Renal cortex interstitium (tissue), 11 donors: Measurements from ENCODE around the gene MARK4. TPM values are rescaled to one million over a fixed set of nuclear protein-coding genes. Genes with fewer than 3 reads are reported as not detected.

Source experiments
- DNase-seq, 11 donors: peaks; one replicate each; pipeline ENCODE4 v3.0.0-alpha.2; 2013; ENCODE audit warnings: low read depth in 9 of 11, low spot score in 4 of 11; ENCODE audit errors: extremely low read depth in 1 of 11
- polyA plus RNA-seq, 3 donors: library from polyadenylated mRNA; unstranded; fragments of 120-200 nt; gene quantifications; one replicate each; pipeline ENCODE4 v1.2.1, GENCODE V29; 2013; ENCODE audit not compliant: insufficient read length in 3 of 3

The MARK4 gene
- polyA plus RNA-seq, 3 donors, result 39.0 to 43.3 (median 42.4) TPM

DNA sequence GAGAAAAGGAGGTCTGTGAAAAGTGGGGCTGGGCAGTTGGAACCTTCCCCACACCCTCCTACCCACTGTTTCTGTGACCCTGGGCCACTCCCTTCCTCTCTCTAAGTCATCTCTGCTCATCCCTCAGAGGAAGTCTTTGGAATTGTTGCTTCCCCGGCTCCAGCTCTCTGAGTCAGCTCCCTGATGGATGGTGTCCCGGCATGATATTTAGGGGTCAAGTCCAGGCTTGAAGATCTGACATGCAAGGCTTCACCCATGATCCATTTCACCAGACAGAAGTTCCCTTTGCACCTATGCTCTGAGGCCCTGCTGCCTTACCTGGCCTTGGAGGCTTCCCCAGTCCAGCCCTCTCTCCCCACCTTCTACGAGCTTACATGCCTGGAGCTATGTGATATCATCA lies 19.2 kb upstream of the MARK4 start:
- no peak for DNase-seq

DNA sequence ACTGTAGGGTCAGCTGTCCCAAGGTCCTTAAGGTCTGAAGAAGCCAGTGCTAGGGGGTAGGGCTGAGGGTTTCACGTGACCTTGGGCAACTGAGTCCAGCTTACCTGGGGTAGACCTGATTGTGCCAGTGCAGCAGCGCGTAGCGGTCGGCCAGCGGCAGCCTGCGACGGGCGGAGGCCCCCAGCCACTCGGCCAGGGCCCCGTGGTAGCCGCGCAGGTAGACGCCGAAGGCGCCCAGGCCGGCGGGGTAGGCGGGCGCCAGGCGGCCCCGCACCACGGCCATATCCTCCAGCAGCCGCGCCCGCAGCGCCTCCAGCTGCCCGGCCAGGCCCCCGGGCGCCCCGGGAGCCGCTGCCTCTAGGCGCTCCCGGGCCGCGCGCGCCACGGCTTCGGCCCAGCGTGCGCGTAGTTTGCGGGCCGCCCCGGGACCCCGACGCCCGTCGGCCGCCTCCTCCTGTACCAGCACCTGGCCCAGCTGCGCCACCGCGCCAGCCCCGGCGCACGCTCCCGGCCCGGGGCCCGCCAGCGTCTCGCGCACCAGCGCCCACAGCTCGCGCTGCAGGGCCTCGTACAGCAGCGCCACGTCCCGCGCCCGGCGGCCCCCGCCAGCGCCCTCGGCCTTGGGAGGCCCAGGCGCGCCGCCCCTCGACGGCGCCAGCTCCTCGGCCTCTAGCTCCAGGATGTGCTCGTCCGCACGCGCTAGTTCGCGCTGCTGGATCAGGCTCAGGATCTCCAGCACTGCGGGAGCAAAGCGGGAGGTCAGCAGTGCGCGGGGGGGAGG lies 16.8 kb upstream of the MARK4 start:
- no peak for DNase-seq

DNA sequence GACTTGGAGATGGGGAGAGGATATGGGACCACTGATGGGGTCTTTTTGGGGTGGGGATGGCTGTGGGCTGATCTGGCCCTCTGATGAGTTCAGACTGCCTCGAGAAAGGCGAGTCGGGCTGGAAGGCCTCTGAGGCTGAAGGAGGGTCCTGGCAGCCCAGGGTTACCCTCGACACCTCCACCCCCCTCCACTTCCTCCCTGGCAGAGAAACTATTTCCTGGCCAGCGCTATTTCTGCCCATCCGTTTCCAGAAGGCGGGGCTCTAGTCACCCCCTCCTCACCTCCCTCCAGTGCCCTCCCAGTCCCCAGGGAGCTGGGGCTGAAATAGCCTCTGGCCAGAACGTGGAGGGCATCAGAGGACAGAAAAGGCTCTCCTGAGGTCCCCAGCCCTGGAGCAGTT lies 15.6 kb upstream of the MARK4 start:
- DNase-seq, result no peak

DNA sequence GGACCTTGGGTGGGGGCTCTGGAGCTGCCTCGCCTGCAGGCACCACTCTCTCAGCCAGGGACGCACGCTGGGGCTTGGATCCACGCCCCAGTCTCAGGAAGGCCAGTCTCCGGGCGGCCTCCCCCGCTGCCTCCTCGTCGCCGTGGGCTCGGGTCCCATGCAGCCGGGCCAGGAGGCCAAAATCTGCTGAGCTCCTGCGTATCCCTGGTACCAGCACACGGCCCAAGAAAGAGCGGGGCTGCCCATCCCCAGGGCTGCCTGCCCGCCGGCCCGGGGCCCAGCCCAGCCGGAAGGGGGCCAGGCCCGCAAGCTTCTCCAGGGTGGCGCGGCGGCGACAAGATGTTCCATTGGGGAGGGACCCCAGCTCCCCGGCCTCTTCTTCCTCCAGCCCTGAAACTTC lies 12.5 kb upstream of the MARK4 start:
- no peak for DNase-seq

DNA sequence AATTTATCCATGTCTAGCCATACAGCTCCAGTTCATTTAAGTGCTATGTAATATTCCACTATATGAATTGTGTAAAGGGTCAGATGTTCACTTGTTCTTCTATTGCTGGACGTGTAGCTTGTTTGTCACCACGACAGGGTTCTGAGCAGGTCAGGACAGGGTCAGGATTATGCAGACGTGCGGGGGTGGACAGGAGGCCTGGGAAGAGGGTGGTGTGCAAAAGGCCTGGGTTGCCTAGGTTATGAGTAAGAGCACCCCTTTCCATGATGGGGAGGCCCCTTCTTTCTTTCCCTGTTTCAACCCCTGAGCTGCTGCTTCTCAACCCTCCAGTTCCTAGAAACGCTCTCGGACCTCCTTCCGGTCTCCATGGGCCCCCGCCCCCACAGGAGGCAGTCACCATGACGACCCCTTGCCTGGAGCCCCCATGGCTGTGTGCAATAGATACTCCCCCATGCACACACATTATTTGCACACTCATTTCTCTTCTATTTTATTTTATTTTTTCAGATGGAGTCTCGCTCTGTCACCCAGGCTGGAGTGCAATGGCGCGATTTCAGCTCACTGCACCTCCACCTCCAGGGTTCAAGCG lies 7.8 kb upstream of the MARK4 start:
- DNase-seq, result no peak

DNA sequence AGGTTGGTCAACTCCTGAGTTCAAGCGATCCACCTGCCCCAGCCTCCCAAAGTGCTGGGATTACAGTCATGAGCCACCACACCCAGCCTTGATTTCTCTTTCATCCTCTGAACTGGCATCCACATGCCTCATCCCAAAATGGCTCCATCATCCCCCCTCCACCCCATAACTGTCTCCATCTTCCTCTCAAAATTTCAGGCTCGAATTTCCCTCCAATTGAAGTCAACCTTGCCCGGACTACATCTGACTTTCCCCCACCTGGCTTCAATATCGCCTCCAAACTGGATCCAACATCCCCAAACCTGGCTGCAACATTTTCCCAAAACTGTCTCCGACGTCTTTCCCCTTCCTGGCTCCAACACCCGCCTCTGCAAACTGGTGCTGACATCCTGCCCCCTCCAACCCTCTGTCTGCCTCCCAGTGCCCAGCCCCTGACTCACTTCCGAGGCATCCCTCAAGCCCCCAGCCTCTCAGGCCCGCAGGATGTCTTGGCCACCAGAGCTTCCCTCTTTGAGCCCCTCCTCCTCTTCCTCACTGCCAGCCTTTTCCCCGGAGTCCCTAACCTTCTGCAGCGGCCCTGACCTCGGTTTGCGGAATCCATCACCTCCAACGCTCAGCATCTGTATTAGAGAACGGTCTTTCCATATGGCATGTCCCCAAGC lies 6.8 kb upstream of the MARK4 start:
- DNase-seq, result no peak

DNA sequence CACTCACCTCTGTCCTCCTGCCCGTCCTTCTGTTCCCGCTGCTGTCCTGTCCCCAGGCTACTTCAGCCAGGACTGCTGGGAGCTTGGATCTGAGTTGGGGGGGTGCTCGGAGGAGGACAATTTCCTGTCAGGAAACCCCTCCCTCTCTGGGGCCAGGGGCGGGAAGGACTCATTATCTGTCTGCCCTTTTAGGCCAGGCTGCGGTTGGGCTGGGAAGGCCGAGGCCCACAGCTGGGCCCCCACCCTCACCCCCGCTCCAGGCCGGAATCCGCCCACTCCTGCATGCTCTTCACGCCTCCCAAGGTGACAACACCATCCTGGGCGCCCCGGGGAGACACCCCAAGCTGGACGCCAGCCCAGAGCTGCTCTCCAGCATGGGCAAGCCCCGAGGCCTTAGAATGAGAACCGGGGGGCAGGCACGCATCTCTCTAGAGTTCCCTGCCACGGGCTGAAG lies 5.7 kb upstream of the MARK4 start, which contains the start of gene EXOC3L2:
Gene EXOC3L2, minus strand, starts transcription at position 74 of the 454 bp plus-strand sequence. CDS start 6,362 bp downstream, outside the sequence.
- peak in 1 of 11 donors; percentile 34 for DNase-seq

DNA sequence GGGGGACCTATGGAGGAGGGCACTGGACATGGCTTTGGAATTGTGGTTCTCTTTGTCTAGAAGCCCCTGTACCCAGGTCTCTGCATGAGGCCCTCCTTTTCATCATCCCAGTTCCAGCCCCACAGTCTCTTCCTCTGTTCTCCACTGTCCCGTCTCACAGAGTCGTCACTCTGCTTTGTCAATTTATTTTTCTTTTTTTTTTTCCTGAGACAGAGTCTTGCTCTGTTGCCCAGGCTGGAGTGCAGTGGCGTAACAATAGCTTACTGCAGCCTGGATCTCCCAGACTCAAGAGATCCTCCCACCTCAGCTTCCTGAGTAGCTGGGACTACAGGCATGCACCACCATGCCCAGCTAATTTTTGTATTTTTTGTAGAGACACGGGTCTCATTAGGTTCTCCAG lies 5.2 kb upstream of the MARK4 start:
- no peak for DNase-seq

DNA sequence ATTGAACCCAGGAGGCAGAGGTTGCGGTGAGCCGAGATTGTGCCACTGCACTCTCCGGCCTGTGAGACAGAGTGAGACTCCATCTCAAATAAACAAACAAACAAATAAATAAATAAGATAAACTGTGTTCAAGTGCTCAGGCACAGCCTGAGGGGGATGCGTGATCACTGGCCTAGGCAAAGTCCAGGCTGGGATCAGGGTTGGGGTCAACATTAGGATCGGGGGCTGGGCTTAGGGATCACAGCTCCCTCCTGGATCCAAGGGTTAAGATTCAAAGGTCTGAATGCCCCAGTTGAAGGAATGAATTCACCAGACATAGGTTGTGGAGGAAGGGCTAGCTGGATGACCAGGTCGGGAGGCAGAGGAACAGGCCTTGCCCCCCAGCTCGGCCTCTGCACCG lies 3.9 kb upstream of the MARK4 start:
- no peak for DNase-seq

DNA sequence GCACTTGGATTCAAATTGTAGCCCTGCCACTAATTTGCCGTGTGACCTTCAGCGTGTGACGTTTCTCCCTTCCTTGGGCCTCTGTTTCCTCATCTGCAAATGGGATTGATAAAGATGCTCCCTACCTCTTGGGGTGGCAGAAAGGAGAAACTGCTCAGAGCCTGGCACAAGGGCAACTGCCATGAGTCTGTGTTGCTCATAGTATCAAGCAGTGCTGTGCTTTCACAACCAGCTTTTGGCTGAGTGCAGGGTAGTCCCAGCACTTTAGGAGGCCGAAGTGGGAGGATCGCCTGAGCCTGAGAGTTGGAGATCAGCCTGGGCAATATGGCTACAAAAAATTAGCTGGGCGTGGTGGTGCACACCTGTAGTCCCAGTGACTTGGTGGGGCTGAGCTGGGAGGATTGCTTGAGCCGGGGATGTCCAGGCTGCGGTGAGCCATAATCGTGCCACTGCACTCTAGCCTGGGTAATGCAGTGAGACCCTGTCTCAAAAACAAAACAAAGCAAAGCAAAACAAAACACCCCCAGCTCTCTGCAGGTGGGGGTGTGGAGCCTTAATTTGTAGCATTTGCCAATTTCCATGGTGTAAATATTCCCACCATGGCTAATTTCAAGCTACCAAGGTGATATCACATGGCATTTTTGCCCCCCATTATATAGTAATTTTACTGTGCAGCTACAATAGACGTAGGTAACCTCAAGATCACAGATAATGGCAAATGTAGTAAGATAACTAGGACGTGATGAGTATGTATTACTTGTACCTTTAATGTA lies 1.6 kb upstream of the MARK4 start:
- no peak for DNase-seq

DNA sequence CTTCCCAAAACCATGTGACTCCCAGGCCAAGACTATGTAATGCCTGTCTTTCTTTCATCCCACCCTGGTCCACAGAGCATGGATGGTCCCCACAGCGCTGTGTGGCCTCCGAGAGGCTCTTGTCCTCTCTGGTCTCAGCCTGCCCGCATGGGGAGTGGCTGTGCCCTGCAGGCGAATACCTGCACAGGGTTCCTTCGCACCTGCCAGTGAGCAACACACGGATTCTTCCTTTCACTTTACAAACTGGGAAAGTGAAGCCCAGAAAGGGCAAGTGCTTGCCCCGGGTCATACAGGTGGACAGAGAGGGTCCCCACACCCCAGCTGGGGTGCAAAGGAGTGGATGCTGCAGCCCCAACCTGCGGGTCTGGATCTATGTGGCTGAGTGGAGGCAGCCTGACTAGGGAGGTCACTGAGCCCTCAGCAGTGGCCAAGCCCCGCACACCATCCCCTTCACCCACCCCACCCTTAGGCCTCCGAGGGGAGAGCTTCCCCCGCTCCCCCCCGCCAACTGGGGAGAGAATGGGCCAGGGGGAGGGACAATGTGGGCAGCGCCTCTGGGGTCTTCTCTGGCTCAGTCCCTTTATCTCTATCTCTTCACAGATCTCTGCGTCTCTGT lies 747 bp upstream of the MARK4 start:
- no peak for DNase-seq

DNA sequence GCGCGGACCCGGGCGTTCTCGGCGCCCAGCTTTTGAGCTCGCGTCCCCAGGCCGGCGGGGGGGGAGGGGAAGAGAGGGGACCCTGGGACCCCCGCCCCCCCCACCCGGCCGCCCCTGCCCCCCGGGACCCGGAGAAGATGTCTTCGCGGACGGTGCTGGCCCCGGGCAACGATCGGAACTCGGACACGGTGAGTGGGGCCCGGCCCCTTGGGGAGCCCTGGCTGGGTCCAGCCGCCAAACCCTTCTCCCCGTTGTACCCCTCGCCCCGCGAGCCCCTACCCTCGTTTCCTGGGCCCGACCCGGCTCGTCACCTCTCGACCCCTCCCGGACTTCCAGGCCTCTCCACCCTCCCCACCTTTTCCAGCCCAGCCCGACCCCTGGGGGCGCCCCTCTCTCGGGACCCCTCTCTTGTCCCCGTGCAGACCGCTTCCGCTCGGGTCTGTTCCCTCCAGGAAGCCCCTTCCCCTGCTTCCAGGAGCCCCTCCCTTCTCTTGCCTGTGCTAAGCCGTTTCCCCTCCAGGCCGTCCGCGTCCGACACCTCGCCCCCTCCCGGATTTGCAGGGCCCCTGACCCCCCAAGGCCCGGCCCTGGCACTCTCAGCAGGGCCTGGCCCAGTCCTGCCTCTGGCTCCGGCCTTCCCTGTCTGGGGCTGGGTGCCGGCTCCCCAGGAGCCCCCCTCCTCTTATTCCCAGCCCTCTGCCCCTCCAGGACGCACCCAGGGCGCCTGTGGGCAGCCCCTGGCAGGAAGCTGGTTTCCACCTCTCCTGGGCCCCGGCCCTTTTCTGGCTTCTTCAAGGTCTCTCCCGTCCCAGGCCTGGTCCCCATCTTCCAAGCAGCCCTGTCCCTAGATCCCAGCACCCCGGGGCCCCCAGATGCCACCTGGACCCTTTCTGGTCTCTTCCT lies 632 bp downstream of the MARK4 start:
- DNase-seq, result no peak

DNA sequence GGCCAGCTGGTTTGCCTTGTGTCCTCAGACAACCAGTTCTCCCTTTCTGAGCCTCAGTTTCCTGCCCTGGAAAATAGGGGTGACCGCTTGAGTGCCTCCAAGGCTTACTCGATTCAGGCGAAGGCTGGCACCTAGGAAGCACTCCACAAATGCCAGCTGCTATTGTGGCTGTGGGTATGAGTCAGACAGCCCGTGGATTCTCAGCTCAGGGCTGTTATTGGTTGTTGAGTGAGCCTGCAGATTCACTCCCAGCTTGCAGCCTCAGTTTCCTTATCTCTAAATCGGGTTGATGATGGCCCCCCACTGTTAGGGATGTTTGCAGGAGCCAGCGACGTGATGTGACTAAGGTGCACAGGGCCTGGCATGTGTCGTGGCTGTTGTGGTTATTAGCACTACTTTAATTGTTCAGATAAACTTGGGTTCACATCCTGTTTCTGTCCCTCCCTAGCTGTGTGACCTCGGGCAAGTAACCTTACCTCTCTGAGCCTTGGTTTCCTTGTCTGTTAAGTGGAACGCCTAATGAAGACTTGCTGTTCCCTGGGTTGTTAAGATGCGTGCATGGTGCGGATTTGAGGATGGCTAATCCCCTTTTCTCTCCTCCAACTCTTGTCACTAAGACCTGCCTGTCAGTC lies 2.4 kb downstream of the MARK4 start:
- DNase-seq, result no peak

DNA sequence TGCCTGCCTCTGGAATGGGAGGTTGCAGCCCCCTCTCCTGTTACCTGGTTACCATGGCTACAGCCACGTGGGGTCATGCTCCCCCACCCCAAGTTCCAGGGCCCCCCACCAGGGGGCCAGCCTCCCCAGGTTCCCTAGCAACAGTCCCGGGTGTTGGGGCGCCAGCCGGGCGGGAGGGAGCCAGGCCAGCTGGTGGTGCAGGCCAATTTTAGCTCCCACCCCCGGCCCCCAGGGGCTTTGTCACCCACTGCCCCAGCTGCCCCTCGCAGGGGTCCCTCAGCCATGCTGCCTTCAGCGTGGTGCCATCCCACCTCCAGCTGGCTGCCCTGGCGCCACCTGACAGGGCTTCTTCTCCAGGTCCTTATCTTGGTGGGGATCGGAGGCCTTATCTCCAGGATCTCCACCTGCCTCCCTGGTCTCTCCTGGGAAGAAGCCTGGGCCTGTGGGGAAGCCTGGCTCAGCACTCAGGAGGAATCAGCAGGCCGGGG lies 3.0 kb downstream of the MARK4 start:
- no peak for DNase-seq

DNA sequence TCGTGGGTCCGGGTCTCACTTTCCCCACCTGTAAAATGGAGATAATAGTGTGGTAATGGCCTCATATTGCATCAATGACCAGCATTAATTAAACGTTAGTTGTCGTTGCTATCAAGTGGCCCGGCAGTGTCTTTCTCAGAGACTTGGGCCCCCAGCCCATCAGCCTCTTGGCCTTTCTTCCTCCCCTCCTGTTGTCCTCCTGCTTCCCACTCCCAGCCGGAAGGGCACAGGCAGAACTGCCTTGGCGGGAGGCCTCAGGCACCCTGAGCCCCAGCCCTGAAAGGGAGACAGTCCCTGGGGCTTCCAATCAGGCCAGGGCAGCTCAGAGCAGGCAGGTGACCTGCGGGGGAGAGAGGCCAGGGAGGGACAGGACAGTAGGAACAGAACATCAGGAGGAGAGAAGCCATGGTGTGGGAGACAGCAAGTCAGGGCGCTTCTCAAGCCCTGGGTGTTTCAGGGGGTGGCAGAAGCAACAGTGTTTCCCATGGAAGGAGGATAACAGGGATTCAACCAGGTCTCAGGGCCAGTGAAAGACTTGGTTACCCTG lies 4.6 kb downstream of the MARK4 start:
- no peak for DNase-seq

DNA sequence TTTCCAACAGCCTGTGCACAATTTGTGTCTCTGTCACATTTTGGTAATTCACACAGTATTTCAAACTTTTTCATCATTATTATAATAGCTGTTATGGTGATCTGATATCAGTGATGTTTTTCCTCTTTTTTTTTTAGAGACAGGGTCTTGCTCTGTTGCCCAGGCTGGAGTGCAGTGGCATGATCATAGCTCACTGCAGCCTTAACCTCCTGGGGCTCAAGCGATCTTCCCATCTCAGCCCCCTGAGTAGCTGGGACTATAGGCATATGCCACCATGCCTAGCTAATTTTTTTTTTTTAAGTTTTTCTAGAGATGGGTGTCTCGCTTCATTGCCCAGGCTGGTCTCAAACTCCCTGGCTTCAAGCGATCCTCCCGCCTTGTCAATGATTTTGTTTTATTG lies 5.8 kb downstream of the MARK4 start:
- DNase-seq, result no peak

DNA sequence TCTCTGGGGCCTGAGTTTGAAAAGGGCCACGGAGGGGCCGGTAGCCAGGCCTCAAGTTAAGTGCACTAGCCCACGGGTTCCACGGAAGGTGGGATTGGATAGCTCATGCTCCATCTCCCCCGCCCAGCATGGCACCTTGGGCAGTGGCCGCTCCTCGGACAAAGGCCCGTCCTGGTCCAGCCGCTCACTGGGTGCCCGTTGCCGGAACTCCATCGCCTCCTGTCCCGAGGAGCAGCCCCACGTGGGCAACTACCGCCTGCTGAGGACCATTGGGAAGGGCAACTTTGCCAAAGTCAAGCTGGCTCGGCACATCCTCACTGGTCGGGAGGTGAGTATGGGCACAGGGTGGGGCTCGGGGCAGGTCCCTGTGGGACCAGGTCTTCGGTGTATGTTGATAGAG lies 7.8 kb downstream of the MARK4 start:
- DNase-seq, result no peak
